Activated CD8-positive, alpha-beta memory T cell treated with anti-CD3 and anti-CD28 coated beads for 48 hours (primary cell): ENCODE results near the gene TEAD2.

Experiments
- DNase-seq, 3 experiments: peaks; one replicate each; pipeline ENCODE4 v3.0.0-alpha.2; 2020; ENCODE audit warnings: low read depth in 2 of 3, low spot score in 2 of 3

The TEAD2 gene

GRCh38 chr19:49348305-49349189, 13.7 kb downstream of the TEAD2 start:
- no peak for DNase-seq

- no peak for DNase-seq
Measured at GRCh38 chr19:49347835-49348234, 14.4 kb downstream of the TEAD2 start.

GRCh38 chr19:49347191-49347590, 15.0 kb downstream of the TEAD2 start:
- DNase-seq = no peak

- no peak for DNase-seq
Measured at GRCh38 chr19:49344505-49345423, 17.5 kb downstream of the TEAD2 start.

GRCh38 chr19:49343123-49343522, 19.1 kb downstream of the TEAD2 start:
- DNase-seq = no peak

- DNase-seq = no peak
Measured at GRCh38 chr19:49342291-49342721, 19.9 kb downstream of the TEAD2 start.

GRCh38 chr19:49340865-49341718, 21.1 kb downstream of the TEAD2 start:
- DNase-seq = no peak

GRCh38 chr19:49340069-49340864, 21.9 kb downstream of the TEAD2 start:
- no peak for DNase-seq

- no peak for DNase-seq
Measured at GRCh38 chr19:49339301-49340068, 22.7 kb downstream of the TEAD2 start.

GRCh38 chr19:49338691-49339300, 23.4 kb downstream of the TEAD2 start:
- DNase-seq = no peak

GRCh38 chr19:49338023-49338677, 24.1 kb downstream of the TEAD2 start:
- no peak for DNase-seq

- DNase-seq = no peak
Measured at GRCh38 chr19:49337267-49338022, 24.8 kb downstream of the TEAD2 start.

- no peak for DNase-seq
Measured at GRCh38 chr19:49336482-49337266, 25.5 kb downstream of the TEAD2 start.

GRCh38 chr19:49335784-49336481, 26.3 kb downstream of the TEAD2 start:
- DNase-seq = no peak

GRCh38 chr19:49335071-49335783, 27.0 kb downstream of the TEAD2 start, which contains the start of gene CD37:
Gene CD37 (plus strand): TSS chr19:49335406. CDS start chr19:49335541, 135 bp downstream.
- DNase-seq = no peak
